ENCODE measurements around the gene PAFAH1B1. TPM values are rescaled to one million over a fixed set of nuclear protein-coding genes. Genes with fewer than 3 reads are reported as not detected.

The PAFAH1B1 gene
- total and polyA plus RNA-seq, 2 experiments from 2014 or later = 69.9 to 71.7 TPM

DNA sequence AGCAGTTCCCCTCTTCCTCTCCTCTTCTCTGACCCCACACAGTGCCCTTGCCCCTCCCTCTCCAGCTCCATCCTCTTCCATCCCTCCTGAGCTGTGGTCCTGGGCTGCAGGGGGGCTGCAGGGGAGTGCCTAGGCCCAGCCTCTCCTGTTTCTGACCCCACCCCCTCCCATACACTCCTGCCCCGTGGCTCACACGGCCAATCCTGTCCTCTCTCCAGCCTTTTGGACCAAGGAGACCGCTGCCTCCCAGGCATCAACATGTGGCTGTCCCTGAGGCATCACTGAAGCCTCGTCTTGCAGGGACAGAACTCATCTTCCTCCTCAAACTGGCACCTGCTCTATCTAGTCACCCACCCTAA lies 111.4 kb downstream of the PAFAH1B1 start:
- Histone ChIP-seq H3K27ac (ENCODE audit: low read depth) (no peak overlapping the region), H3F3A (replicated peaks; ENCODE audit: low read depth) (no peaks in the 10 kb centered on the region), H3K4me2 (no peak overlapping the region), H4K20me1 (replicated peaks; ENCODE audit: insufficient read depth) (peaks cover 5% of the 10 kb centered on the region), H3K4me1 (ENCODE audit: insufficient read depth) (peaks cover 17% of the 10 kb centered on the region), H2AFZ (no peak overlapping the region), H3K27me3 (ENCODE audit: insufficient read depth) (no peaks in the 10 kb centered on the region), H3K4me3 (no peak overlapping the region), H3K36me3 (ENCODE audit: insufficient read depth) (no peaks in the 10 kb centered on the region), H3K9me2 (ENCODE audit: insufficient read depth) (no peaks in the 10 kb centered on the region), H3K79me2 (replicated peaks; ENCODE audit: insufficient read depth) (peaks cover 47% of the 10 kb centered on the region)
- Mint-ChIP-seq H3K4me3 (no peak overlapping the region; the same call in 2 of the 3 replicates), H3K27ac (peak overlapping the region; percentile 8; the same call in 1 of the 2 replicates), H3K9me3 (no peaks in the 10 kb centered on the region), H3K27me3 (ENCODE audit: insufficient read depth, low read depth, poor library complexity) (peaks cover 11% of the 10 kb centered on the region), H3K4me1 (peaks cover 33% of the 10 kb centered on the region), H3K36me3 (ENCODE audit: low read depth) (peaks cover 27% of the 10 kb centered on the region)
- ATAC-seq = peak; percentile 9
- TF ChIP-seq, protein P1, sequence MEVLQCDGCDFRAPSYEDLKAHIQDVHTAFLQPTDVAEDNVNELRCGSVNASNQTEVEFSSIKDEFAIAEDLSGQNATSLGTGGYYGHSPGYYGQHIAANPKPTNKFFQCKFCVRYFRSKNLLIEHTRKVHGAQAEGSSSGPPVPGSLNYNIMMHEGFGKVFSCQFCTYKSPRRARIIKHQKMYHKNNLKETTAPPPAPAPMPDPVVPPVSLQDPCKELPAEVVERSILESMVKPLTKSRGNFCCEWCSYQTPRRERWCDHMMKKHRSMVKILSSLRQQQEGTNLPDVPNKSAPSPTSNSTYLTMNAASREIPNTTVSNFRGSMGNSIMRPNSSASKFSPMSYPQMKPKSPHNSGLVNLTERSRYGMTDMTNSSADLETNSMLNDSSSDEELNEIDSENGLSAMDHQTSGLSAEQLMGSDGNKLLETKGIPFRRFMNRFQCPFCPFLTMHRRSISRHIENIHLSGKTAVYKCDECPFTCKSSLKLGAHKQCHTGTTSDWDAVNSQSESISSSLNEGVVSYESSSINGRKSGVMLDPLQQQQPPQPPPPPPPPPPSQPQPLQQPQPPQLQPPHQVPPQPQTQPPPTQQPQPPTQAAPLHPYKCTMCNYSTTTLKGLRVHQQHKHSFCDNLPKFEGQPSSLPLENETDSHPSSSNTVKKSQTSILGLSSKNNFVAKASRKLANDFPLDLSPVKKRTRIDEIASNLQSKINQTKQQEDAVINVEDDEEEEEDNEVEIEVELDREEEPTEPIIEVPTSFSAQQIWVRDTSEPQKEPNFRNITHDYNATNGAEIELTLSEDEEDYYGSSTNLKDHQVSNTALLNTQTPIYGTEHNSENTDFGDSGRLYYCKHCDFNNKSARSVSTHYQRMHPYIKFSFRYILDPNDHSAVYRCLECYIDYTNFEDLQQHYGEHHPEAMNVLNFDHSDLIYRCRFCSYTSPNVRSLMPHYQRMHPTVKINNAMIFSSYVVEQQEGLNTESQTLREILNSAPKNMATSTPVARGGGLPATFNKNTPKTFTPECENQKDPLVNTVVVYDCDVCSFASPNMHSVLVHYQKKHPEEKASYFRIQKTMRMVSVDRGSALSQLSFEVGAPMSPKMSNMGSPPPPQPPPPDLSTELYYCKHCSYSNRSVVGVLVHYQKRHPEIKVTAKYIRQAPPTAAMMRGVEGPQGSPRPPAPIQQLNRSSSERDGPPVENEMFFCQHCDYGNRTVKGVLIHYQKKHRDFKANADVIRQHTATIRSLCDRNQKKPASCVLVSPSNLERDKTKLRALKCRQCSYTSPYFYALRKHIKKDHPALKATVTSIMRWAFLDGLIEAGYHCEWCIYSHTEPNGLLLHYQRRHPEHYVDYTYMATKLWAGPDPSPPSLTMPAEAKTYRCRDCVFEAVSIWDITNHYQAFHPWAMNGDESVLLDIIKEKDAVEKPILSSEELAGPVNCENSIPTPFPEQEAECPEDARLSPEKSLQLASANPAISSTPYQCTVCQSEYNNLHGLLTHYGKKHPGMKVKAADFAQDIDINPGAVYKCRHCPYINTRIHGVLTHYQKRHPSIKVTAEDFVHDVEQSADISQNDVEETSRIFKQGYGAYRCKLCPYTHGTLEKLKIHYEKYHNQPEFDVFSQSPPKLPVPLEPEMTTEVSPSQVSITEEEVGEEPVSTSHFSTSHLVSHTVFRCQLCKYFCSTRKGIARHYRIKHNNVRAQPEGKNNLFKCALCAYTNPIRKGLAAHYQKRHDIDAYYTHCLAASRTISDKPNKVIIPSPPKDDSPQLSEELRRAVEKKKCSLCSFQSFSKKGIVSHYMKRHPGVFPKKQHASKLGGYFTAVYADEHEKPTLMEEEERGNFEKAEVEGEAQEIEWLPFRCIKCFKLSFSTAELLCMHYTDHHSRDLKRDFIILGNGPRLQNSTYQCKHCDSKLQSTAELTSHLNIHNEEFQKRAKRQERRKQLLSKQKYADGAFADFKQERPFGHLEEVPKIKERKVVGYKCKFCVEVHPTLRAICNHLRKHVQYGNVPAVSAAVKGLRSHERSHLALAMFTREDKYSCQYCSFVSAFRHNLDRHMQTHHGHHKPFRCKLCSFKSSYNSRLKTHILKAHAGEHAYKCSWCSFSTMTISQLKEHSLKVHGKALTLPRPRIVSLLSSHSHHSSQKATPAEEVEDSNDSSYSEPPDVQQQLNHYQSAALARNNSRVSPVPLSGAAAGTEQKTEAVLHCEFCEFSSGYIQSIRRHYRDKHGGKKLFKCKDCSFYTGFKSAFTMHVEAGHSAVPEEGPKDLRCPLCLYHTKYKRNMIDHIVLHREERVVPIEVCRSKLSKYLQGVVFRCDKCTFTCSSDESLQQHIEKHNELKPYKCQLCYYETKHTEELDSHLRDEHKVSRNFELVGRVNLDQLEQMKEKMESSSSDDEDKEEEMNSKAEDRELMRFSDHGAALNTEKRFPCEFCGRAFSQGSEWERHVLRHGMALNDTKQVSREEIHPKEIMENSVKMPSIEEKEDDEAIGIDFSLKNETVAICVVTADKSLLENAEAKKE (CRISPR knock-in tag; IDR thresholded peaks at IDR 0.05) = no peak
- TF ChIP-seq STAT1 (IDR thresholded peaks at IDR 0.05; ENCODE audit: unreplicated experiment) (no peak), EZH2phosphoT487 (IDR thresholded peaks at IDR 0.05; ENCODE audit: unreplicated experiment) (no peak), EZH2 (IDR thresholded peaks at IDR 0.05; ENCODE audit: low read depth, unreplicated experiment) (no peak), NANOG (IDR thresholded peaks at IDR 0.05; ENCODE audit: borderline replicate concordance) (no peak)
- TF ChIP-seq, protein P2, sequence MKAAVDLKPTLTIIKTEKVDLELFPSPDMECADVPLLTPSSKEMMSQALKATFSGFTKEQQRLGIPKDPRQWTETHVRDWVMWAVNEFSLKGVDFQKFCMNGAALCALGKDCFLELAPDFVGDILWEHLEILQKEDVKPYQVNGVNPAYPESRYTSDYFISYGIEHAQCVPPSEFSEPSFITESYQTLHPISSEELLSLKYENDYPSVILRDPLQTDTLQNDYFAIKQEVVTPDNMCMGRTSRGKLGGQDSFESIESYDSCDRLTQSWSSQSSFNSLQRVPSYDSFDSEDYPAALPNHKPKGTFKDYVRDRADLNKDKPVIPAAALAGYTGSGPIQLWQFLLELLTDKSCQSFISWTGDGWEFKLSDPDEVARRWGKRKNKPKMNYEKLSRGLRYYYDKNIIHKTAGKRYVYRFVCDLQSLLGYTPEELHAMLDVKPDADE (IDR thresholded peaks at IDR 0.05) = no peak
- DNase-seq (ENCODE audit: low spot score) = no peak

All from GM23338 (cell line).